H9 (cell line): ENCODE data around the gene FAM114A1. TPM values are rescaled to one million over a fixed set of nuclear protein-coding genes. Genes with fewer than 3 reads are reported as not detected.

Experiments
- DNase-seq: peaks from one replicate; pipeline ENCODE4 v3.0.0-alpha.2; 2017
- H2AFZ ChIP-seq: one replicate; pipeline ENCODE4 v1.6.1; 2013; ENCODE audit warnings: mild to moderate bottlenecking, low read length, control low read depth, moderate library complexity
- H2AK5ac ChIP-seq: 2 replicates; pipeline ENCODE4 v1.6.1; 2013; ENCODE audit warnings: low read length, control low read depth, mixed read lengths; ENCODE audit not compliant: insufficient read length
- H2BK120ac ChIP-seq: one replicate; pipeline ENCODE4 v1.6.1; 2013; ENCODE audit warnings: low read depth, mild to moderate bottlenecking, low read length, control low read depth, inconsistent platforms; ENCODE audit not compliant: poor library complexity, severe bottlenecking
- H2BK12ac ChIP-seq: 2 replicates; pipeline ENCODE4 v1.6.1; 2013; ENCODE audit warnings: low read length, control low read depth, mixed read lengths, low read depth; ENCODE audit not compliant: insufficient read length
- H2BK15ac ChIP-seq: 2 replicates; pipeline ENCODE4 v1.6.1; 2013; ENCODE audit warnings: low read depth, low read length, control low read depth
- H2BK20ac ChIP-seq: one replicate; pipeline ENCODE4 v1.6.1; 2013; ENCODE audit warnings: low read depth, mild to moderate bottlenecking, low read length, control low read depth, inconsistent platforms; ENCODE audit not compliant: poor library complexity, severe bottlenecking
- H2BK5ac ChIP-seq: 2 replicates; pipeline ENCODE4 v1.6.1; 2013; ENCODE audit warnings: low read length, control low read depth, mixed read lengths; ENCODE audit not compliant: insufficient read length
- H3K14ac ChIP-seq: 2 replicates; pipeline ENCODE4 v1.6.1; 2013; ENCODE audit warnings: low read length, control low read depth; ENCODE audit not compliant: insufficient read depth
- H3K18ac ChIP-seq: 2 replicates; pipeline ENCODE4 v1.6.1; 2013; ENCODE audit warnings: low read depth, mild to moderate bottlenecking, mixed read lengths, low read length, control low read depth; ENCODE audit not compliant: insufficient read length
- H3K23ac ChIP-seq: 2 replicates; pipeline ENCODE4 v1.6.1; 2013; ENCODE audit warnings: low read length, control low read depth, mixed read lengths, low read depth; ENCODE audit not compliant: insufficient read length
- H3K23me2 ChIP-seq: 2 replicates; pipeline ENCODE4 v1.6.1; 2013; ENCODE audit warnings: low read depth, mild to moderate bottlenecking, mixed read lengths, low read length, control low read depth; ENCODE audit not compliant: insufficient read length, poor library complexity, severe bottlenecking
- H3K27ac ChIP-seq: 2 replicates; pipeline ENCODE4 v1.5.1; 2013; ENCODE audit warnings: low read length, control low read depth, mixed read lengths, low read depth; ENCODE audit not compliant: insufficient read length
- H3K27me3 ChIP-seq: 2 replicates; pipeline ENCODE4 v1.6.1; 2013; ENCODE audit warnings: low read length, control low read depth, inconsistent platforms; ENCODE audit not compliant: insufficient read depth
- H3K4ac ChIP-seq: 2 replicates; pipeline ENCODE4 v1.6.1; 2013; ENCODE audit warnings: low read depth, mild to moderate bottlenecking, control low read depth, inconsistent platforms, low read length, moderate library complexity
- H3K4me1 ChIP-seq: 2 replicates; pipeline ENCODE4 v1.6.1; 2013; ENCODE audit warnings: low read length, control low read depth, inconsistent platforms; ENCODE audit not compliant: insufficient read depth
- H3K4me2 ChIP-seq: 2 replicates; pipeline ENCODE4 v1.6.1; 2013; ENCODE audit warnings: low read length, control low read depth, mixed read lengths; ENCODE audit not compliant: insufficient read length, insufficient read depth
- H3K56ac ChIP-seq: 2 replicates; pipeline ENCODE4 v1.6.1; 2013; ENCODE audit warnings: low read depth, mild to moderate bottlenecking, mixed read lengths, low read length, control low read depth; ENCODE audit not compliant: insufficient read length
- H3K79me1 ChIP-seq: 2 replicates; pipeline ENCODE4 v1.6.1; 2013; ENCODE audit warnings: low read depth, mild to moderate bottlenecking, moderate library complexity, low read length, control low read depth, inconsistent platforms; ENCODE audit not compliant: insufficient read depth, poor library complexity, severe bottlenecking
- H3K79me2 ChIP-seq: 2 replicates; pipeline ENCODE4 v1.6.1; 2013; ENCODE audit warnings: low read length, control low read depth, inconsistent platforms; ENCODE audit not compliant: insufficient read depth
- H3K9ac ChIP-seq: 2 replicates; pipeline ENCODE4 v1.6.1; 2013; ENCODE audit warnings: low read length, control low read depth, mixed read lengths; ENCODE audit not compliant: insufficient read length; ENCODE audit errors: extremely low read depth
- H3K9me3 ChIP-seq: one replicate; pipeline ENCODE4 v1.6.1; 2013; ENCODE audit warnings: low read depth, low read length, inconsistent platforms; ENCODE audit not compliant: control insufficient read depth
- H3T11ph ChIP-seq: one replicate; pipeline ENCODE4 v1.6.1; 2013; ENCODE audit warnings: mild to moderate bottlenecking, low read length, control low read depth, inconsistent platforms
- H4K20me1 ChIP-seq: one replicate; pipeline ENCODE4 v1.6.1; 2013; ENCODE audit not compliant: control insufficient read depth, insufficient read length, insufficient read depth
- H4K5ac ChIP-seq: 2 replicates; pipeline ENCODE4 v1.6.1; 2013; ENCODE audit warnings: low read depth, mild to moderate bottlenecking, mixed read lengths, low read length, control low read depth; ENCODE audit not compliant: insufficient read length
- H4K8ac ChIP-seq: replicated peaks from 2 replicates; pipeline ENCODE4 v1.6.1; 2013; ENCODE audit warnings: low read length, control low read depth, mixed read lengths, low read depth; ENCODE audit not compliant: insufficient read length
- H4K91ac ChIP-seq: 2 replicates; pipeline ENCODE4 v1.6.1; 2013; ENCODE audit warnings: low read depth, mild to moderate bottlenecking, moderate library complexity, mixed read lengths, low read length, control low read depth; ENCODE audit not compliant: insufficient read length
- H3K27ac Mint-ChIP-seq, 3 experiments: 2 replicates in 2 of 3; 3 replicates in 1 of 3; pipeline ENCODE4 v1.8.0; 2020 to 2021; ENCODE audit warnings: mixed read lengths in 3 of 3, mild to moderate bottlenecking in 1 of 3, moderate library complexity in 1 of 3
- H3K27me3 Mint-ChIP-seq: 2 replicates; pipeline ENCODE4 v1.8.0; 2021; ENCODE audit warnings: low read depth, mild to moderate bottlenecking, moderate library complexity, mixed read lengths
- H3K36me3 Mint-ChIP-seq, 3 experiments: 2 replicates in 2 of 3; 3 replicates in 1 of 3; pipeline ENCODE4 v1.8.0; 2020 to 2021; ENCODE audit warnings: low read depth in 3 of 3, mixed read lengths in 3 of 3; ENCODE audit not compliant: insufficient read depth in 1 of 3
- H3K4me1 Mint-ChIP-seq, 2 experiments: 2 replicates each; pipeline ENCODE4 v1.8.0; 2020; ENCODE audit warnings: mixed read lengths in 2 of 2
- H3K4me3 Mint-ChIP-seq, 2 experiments: 2 replicates in 1 of 2; 3 replicates in 1 of 2; pipeline ENCODE4 v1.8.0; 2020 to 2021; ENCODE audit warnings: mild to moderate bottlenecking in 2 of 2, mixed read lengths in 2 of 2, moderate library complexity in 1 of 2
- H3K9me3 Mint-ChIP-seq, 2 experiments: 2 replicates in 1 of 2; 3 replicates in 1 of 2; pipeline ENCODE4 v1.8.0; 2020; ENCODE audit warnings: mild to moderate bottlenecking in 2 of 2, mixed read lengths in 2 of 2, moderate library complexity in 1 of 2
- CTCF ChIP-seq: fragments of 200-600 bp; sonication (generic); conservative IDR thresholded peaks from 3 replicates; pipeline ENCODE4 v1.8.0; 2021; ENCODE audit warnings: antibody characterized with exemption, mild to moderate bottlenecking
- WGBS: extraction: QIAGEN DNeasy Blood & Tissue Kit; methylation state at CpG from one replicate; pipeline ENCODE4 v1.1.7; 2013; ENCODE audit warnings: missing lambda C conversion rate, low lambda C conversion rate, mixed read lengths; ENCODE audit not compliant: insufficient read length; ENCODE audit errors: extremely low coverage; 5-methylcytosine and 5-hydroxymethylcytosine counted together
- total RNA-seq: library from RNA; stranded (reverse); gene quantifications from 2 replicates; pipeline ENCODE4 v1.2.1, GENCODE V29; 2021

Gene FAM114A1
- total RNA-seq, 1 experiment from 2014 or later = 9.9 TPM

- H3K9me3 Mint-ChIP-seq = no peaks in the 10 kb centered on the region
- H3K79me1 ChIP-seq = no peaks in the 10 kb centered on the region
- H3K27me3 Mint-ChIP-seq = no peaks in the 10 kb centered on the region
- H3K79me2 ChIP-seq = no peaks in the 10 kb centered on the region
- no peak overlapping the region for H2BK120ac ChIP-seq
- H2BK20ac ChIP-seq = no peak overlapping the region
- no peak overlapping the region for H3T11ph ChIP-seq
- no peak overlapping the region for H2BK5ac ChIP-seq
- H4K91ac ChIP-seq = no peak overlapping the region
- H2AK5ac ChIP-seq = no peak overlapping the region
- WGBS = no CpG with 5 or more reads among the region's 4 CpGs
- no peak overlapping the region for H2AFZ ChIP-seq
- no peak overlapping the region for H3K4me3 Mint-ChIP-seq
- peaks cover 2% of the 10 kb centered on the region; the same call in 1 of the 2 replicates for H3K4me1 ChIP-seq
- H3K18ac ChIP-seq = no peak overlapping the region
- no peak overlapping the region for H3K14ac ChIP-seq
- TF ChIP-seq CTCF = no peak
- H3K36me3 Mint-ChIP-seq = no peaks in the 10 kb centered on the region; a peak in 1 of 7 replicates
- H3K4me2 ChIP-seq = no peak overlapping the region
- no peak for DNase-seq
- no peaks in the 10 kb centered on the region for H4K20me1 ChIP-seq
- H3K23ac ChIP-seq = no peak overlapping the region
- H4K5ac ChIP-seq = no peak overlapping the region
- H2BK12ac ChIP-seq = no peak overlapping the region
- H3K9ac ChIP-seq = no peak overlapping the region
- H3K9me3 ChIP-seq = no peaks in the 10 kb centered on the region
- peaks cover 17 to 24% of the 10 kb centered on the region in 2 experiments for H3K4me1 Mint-ChIP-seq
- H3K27ac ChIP-seq = no peak overlapping the region
- no peaks in the 10 kb centered on the region for H3K23me2 ChIP-seq
- H2BK15ac ChIP-seq = no peak overlapping the region
- peak overlapping the region in 1 of 3 experiments; percentile 73; a peak in 1 of 7 replicates for H3K27ac Mint-ChIP-seq
- H4K8ac ChIP-seq = no peak overlapping the region
- H3K27me3 ChIP-seq = no peaks in the 10 kb centered on the region
- H3K56ac ChIP-seq = no peak overlapping the region
- no peak overlapping the region for H3K4ac ChIP-seq
Observed at GRCh38 chr4:38884254-38884653, 16.6 kb downstream of the FAM114A1 start.
